MCF 10A (cell line): ENCODE data around the gene NEURL4. TPM values are rescaled to one million over a fixed set of nuclear protein-coding genes. Genes with fewer than 3 reads are reported as not detected.

Source experiments
- BruUV-seq: library from RNA; stranded (reverse); fragments of 400-500 nt; replicated peaks from 2 replicates; lab custom pipeline; 2021; lab: Mats Ljungman, UMichigan
- CTCF ChIA-PET: fragments of 300-600 bp; sonication (Branson Sonifier 250); formaldehyde crosslinking; extraction: SDS; loops from one replicate; lab custom pipeline; 2021; ENCODE audit warnings: antibody characterized with exemption, inconsistent platforms; lab: Yijun Ruan, JAX
- POLR2A ChIA-PET: fragments of 300-600, 350-650 bp; sonication (Branson Sonifier 250); formaldehyde crosslinking; extraction: SDS; loops from one replicate; lab custom pipeline; 2020; ENCODE audit warnings: antibody characterized with exemption, inconsistent platforms; lab: Yijun Ruan, JAX
- DNase-seq: peaks from one replicate; pipeline ENCODE4 v3.0.0-alpha.2; 2018; ENCODE audit not compliant: unreplicated experiment
- H3K27ac Mint-ChIP-seq: one replicate; pipeline ENCODE4 v1.8.0; 2022; ENCODE audit warnings: mild to moderate bottlenecking, low read depth, mixed read lengths; ENCODE audit not compliant: unreplicated experiment
- H3K27me3 Mint-ChIP-seq: one replicate; pipeline ENCODE4 v1.8.0; 2022; ENCODE audit warnings: mixed read lengths; ENCODE audit not compliant: insufficient read depth, unreplicated experiment
- H3K36me3 Mint-ChIP-seq: one replicate; pipeline ENCODE4 v1.8.0; 2022; ENCODE audit warnings: mild to moderate bottlenecking, moderate library complexity, mixed read lengths; ENCODE audit not compliant: insufficient read depth, unreplicated experiment
- H3K4me1 Mint-ChIP-seq: one replicate; pipeline ENCODE4 v1.8.0; 2022; ENCODE audit warnings: mixed read lengths; ENCODE audit not compliant: insufficient read depth, unreplicated experiment
- H3K4me3 Mint-ChIP-seq: one replicate; pipeline ENCODE4 v1.8.0; 2022; ENCODE audit warnings: mild to moderate bottlenecking, moderate library complexity, mixed read lengths; ENCODE audit not compliant: unreplicated experiment
- H3K9me3 Mint-ChIP-seq: one replicate; pipeline ENCODE4 v1.8.0; 2022; ENCODE audit warnings: mixed read lengths; ENCODE audit not compliant: unreplicated experiment
- intact Hi-C: fragments of 100-400 bp; cut with micrococcal nuclease; formaldehyde crosslinking; loops from 2 replicates; pipeline ENCODE4 v1.14.1; 2022
- total RNA-seq: library from RNA; stranded (reverse); gene quantifications from 2 replicates; pipeline ENCODE4 v1.2.3, GENCODE V29; 2022
- TF ChIP-seq, protein P1 (sequence below): fragments of 200-600 bp; IDR thresholded peaks from one replicate; pipeline ENCODE4 v1.8.0; 2022; ENCODE audit warnings: antibody characterized with exemption, mild to moderate bottlenecking; ENCODE audit not compliant: unreplicated experiment

NEURL4 gene
- total RNA-seq, 1 experiment from 2014 or later = 39.3 TPM

DNA sequence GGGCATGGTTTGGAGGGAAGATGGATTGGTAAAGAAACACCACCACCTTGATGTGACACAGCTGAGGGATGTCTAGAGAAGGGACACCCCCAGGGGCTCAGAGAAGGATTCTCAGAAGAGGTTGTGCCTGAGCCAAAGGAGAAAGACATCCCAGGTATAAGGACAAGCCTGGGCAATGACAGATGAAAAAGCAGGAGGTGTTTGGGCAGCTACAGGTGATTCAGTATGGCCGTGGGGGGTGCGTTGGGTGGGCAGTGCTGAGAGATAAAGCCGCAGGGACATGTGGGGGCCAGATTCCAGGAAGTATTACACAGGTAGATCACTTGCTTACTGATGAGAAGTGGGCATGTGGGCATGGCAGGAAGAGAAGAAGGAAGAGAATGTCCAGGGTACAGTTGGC, 32.8 kb upstream of the NEURL4 start:
- TF ChIP-seq, protein P1, sequence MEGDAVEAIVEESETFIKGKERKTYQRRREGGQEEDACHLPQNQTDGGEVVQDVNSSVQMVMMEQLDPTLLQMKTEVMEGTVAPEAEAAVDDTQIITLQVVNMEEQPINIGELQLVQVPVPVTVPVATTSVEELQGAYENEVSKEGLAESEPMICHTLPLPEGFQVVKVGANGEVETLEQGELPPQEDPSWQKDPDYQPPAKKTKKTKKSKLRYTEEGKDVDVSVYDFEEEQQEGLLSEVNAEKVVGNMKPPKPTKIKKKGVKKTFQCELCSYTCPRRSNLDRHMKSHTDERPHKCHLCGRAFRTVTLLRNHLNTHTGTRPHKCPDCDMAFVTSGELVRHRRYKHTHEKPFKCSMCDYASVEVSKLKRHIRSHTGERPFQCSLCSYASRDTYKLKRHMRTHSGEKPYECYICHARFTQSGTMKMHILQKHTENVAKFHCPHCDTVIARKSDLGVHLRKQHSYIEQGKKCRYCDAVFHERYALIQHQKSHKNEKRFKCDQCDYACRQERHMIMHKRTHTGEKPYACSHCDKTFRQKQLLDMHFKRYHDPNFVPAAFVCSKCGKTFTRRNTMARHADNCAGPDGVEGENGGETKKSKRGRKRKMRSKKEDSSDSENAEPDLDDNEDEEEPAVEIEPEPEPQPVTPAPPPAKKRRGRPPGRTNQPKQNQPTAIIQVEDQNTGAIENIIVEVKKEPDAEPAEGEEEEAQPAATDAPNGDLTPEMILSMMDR = no peak
- Mint-ChIP-seq H3K9me3 (no peaks in the 10 kb centered on the region), H3K4me3 (no peak overlapping the region), H3K36me3 (no peaks in the 10 kb centered on the region), H3K27me3 (no peaks in the 10 kb centered on the region), H3K27ac (no peak overlapping the region), H3K4me1 (peaks cover 7% of the 10 kb centered on the region)
- DNase-seq = no peak
- ChIA-PET CTCF (interaction anchor here (0.6 to 1.7 kb wide), 4 partner anchors 15 to 198 kb away, joined by 3 to 12 read pairs (median 4); no protein-coding TSS in a partner anchor), POLR2A (interaction anchor here (0.5 to 2.6 kb wide), 8 partner anchors 19 to 337 kb away, joined by 3 to 8 read pairs (median 3); partner anchors contain the start of genes TMEM102, TMEM256 and TNK1)
- BruUV-seq = no TSS peak
- intact Hi-C loops = no loop called here

DNA sequence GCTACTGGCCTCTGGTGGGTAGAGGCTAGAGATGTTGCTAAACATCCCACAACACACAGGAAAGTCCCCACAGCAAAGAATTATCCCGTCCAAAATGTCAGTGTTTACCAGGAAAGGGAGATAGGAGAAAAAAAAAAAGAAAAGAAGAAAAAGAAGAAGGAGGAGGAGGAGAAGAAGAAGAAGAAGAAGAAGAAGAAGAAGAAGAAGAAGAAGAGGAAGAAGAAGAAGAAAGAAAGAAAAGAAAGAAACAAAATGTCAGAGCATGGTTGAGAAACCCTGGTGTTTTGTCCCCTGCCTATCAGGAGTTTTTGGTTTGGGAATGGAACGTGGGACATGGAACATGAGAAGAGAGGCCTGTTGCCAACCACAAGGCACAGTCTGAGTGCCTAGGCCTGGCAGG, 28.2 kb upstream of the NEURL4 start:
- POLR2A ChIA-PET = interaction anchor here (1.0 kb wide), 1 partner anchor 127 kb away, joined by 3 read pairs; the partner anchor contains the start of gene POLR2A
- intact Hi-C loops = loop anchor here (2.0 to 10.0 kb wide), 2 partner anchors 47 to 327 kb away; partner anchors contain the start of genes TMEM256, TP53 and WRAP53
- no peaks in the 10 kb centered on the region for H3K9me3 Mint-ChIP-seq
- DNase-seq = no peak
- no peak overlapping the region for H3K4me3 Mint-ChIP-seq
- TF ChIP-seq, protein P1 = no peak
- H3K27me3 Mint-ChIP-seq = no peaks in the 10 kb centered on the region
- BruUV-seq = no TSS peak
- no peak overlapping the region for H3K27ac Mint-ChIP-seq
- peaks cover 7% of the 10 kb centered on the region for H3K36me3 Mint-ChIP-seq
- CTCF ChIA-PET = interaction anchor here (0.8 to 6.0 kb wide), 5 partner anchors 8 to 79 kb away, joined by 4 to 57 read pairs (median 6); partner anchors contain the start of gene TMEM102
- peaks cover 19% of the 10 kb centered on the region for H3K4me1 Mint-ChIP-seq

DNA sequence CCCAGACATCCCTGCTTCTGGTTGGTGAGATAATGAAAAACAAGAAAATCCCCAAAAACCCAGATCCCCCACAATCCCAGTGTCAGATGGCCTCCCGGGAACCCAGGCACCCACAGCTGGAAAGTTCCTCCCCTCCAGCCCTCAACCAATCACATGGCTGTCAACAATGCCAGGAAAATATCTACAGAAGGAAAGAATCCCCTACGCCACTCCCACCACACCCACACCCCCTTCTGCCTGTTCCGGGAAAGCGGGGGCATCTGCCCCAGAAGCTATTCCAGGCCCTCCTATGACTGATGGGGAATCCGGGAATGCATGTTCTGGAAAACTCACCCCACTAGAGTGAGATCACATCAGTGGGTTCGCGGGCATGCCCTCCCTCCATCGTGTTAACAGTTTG, 27.6 kb upstream of the NEURL4 start:
- Mint-ChIP-seq H3K27me3 (no peaks in the 10 kb centered on the region), H3K9me3 (no peaks in the 10 kb centered on the region), H3K36me3 (peaks cover 7% of the 10 kb centered on the region), H3K27ac (no peak overlapping the region), H3K4me1 (peaks cover 13% of the 10 kb centered on the region), H3K4me3 (no peak overlapping the region)
- POLR2A ChIA-PET = interaction anchor here (1.0 to 3.8 kb wide), 5 partner anchors 23 to 128 kb away, joined by 3 to 24 read pairs (median 8); partner anchors contain the start of genes PLSCR3, POLR2A, TMEM256 and TNK1
- BruUV-seq = no TSS peak
- TF ChIP-seq, protein P1 = no peak
- no peak for DNase-seq
- CTCF ChIA-PET = interaction anchor here (0.7 to 6.0 kb wide), 17 partner anchors 9 to 330 kb away, joined by 3 to 57 read pairs (median 5); partner anchors contain the start of genes PLSCR3, TMEM102, TNK1 and TP53
- intact Hi-C loops = loop anchor here (1.0 to 10.0 kb wide), 4 partner anchors 48 to 328 kb away; partner anchors contain the start of genes SENP3, TMEM102, TMEM256 and TP53

DNA sequence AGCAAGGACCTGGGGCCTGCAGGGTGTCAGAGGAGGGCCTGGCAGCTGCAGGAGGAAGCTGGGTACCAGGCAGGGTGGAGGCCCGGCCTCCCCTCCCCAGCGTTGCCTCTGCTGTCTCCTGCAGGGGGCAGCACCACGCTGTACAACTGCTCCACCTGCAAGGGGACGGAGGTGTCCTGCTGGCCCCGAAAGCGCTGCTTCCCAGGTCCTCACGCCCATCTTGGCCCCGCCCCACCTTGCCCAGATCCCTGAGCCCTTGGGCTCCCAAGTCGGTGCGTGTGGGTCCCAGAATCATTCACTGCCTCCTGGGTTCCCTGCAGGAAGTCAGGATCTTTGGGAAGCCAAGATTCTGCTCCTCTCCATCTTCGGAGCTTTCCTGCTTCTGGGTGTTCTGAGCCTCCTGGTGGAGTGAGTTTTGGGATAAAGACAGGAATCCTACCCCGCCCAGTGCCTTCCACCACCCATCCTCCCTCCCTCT, 27.0 kb upstream of the NEURL4 start:
- peaks cover 11% of the 10 kb centered on the region for H3K4me1 Mint-ChIP-seq
- CTCF ChIA-PET = interaction anchor here (0.6 to 6.0 kb wide), 38 partner anchors 9 to 360 kb away, joined by 3 to 57 read pairs (median 4); partner anchors contain the start of genes GABARAP, PLSCR3, POLR2A and TMEM102
- intact Hi-C loops = loop anchor here (1.0 to 10.0 kb wide), 4 partner anchors 49 to 329 kb away; partner anchors contain the start of genes SENP3, TMEM102, TMEM256 and TP53
- H3K27me3 Mint-ChIP-seq = no peaks in the 10 kb centered on the region
- H3K36me3 Mint-ChIP-seq = peaks cover 11% of the 10 kb centered on the region
- DNase-seq = peak; percentile 88
- BruUV-seq = no TSS peak
- no peaks in the 10 kb centered on the region for H3K9me3 Mint-ChIP-seq
- TF ChIP-seq, protein P1 = peak; percentile 96
- POLR2A ChIA-PET = interaction anchor here (0.7 to 7.3 kb wide), 13 partner anchors 24 to 227 kb away, joined by 3 to 76 read pairs (median 4); partner anchors contain the start of genes MPDU1, NEURL4, PLSCR3 and POLR2A
- H3K4me3 Mint-ChIP-seq = no peak overlapping the region
- H3K27ac Mint-ChIP-seq = peak overlapping the region; percentile 12
